IMR-90 (cell line): Measurements from ENCODE around the gene ADD1. TPM values are rescaled to one million over a fixed set of nuclear protein-coding genes. Genes with fewer than 3 reads are reported as not detected.

Experiments
- ATAC-seq: fragments of 200-7000 bp; cut with Tn5 transposase; 2 replicates; pipeline ENCODE4 v1.9.1; 2020; ENCODE audit warnings: low read depth, mild to moderate bottlenecking, moderate library complexity
- BruUV-seq: library from RNA; stranded (reverse); fragments of 400-500 nt; replicated peaks from 2 replicates; lab custom pipeline; 2021; lab: Mats Ljungman, UMichigan
- CTCF ChIA-PET: fragments of 300-600 bp; formaldehyde crosslinking; extraction: SDS; loops from one replicate; lab custom pipeline; 2021; ENCODE audit warnings: antibody characterized with exemption; lab: Yijun Ruan, JAX
- POLR2A ChIA-PET: fragments of 300-600 bp; sonication (Branson Sonifier 250); formaldehyde crosslinking; loops from one replicate; lab custom pipeline; 2022; ENCODE audit warnings: antibody characterized with exemption; ENCODE audit not compliant: unreplicated experiment; lab: Charles Lee
- DNase-seq: peaks from one replicate; pipeline ENCODE4 v3.0.0; 2013
- H2AFZ ChIP-seq: replicated peaks from 2 replicates; pipeline ENCODE3; 2013; ENCODE audit warnings: low read length, mild to moderate bottlenecking; ENCODE audit not compliant: poor library complexity
- H2AK5ac ChIP-seq: 2 replicates; pipeline ENCODE4 v1.6.1; 2013; ENCODE audit warnings: low read depth, low read length, inconsistent platforms
- H2AK9ac ChIP-seq: replicated peaks from 2 replicates; pipeline ENCODE3; 2013; ENCODE audit warnings: mild to moderate bottlenecking, low read depth, low read length, moderate library complexity; ENCODE audit not compliant: poor library complexity
- H2BK120ac ChIP-seq: 2 replicates; pipeline ENCODE4 v1.6.1; 2013; ENCODE audit warnings: low read depth, low read length, inconsistent platforms
- H2BK15ac ChIP-seq: 3 replicates; pipeline ENCODE4 v1.6.1; 2013; ENCODE audit warnings: low read depth, low read length, inconsistent platforms
- H2BK20ac ChIP-seq: 2 replicates; pipeline ENCODE4 v1.6.1; 2013; ENCODE audit warnings: low read depth, mild to moderate bottlenecking, inconsistent platforms, low read length, moderate library complexity
- H2BK5ac ChIP-seq: 2 replicates; pipeline ENCODE4 v1.6.1; 2013; ENCODE audit warnings: mild to moderate bottlenecking, low read depth, low read length, inconsistent platforms; ENCODE audit not compliant: poor library complexity, severe bottlenecking
- H3K14ac ChIP-seq: replicated peaks from 2 replicates; pipeline ENCODE4 v1.6.1; 2013; ENCODE audit warnings: low read depth, low read length, inconsistent platforms
- H3K18ac ChIP-seq: 2 replicates; pipeline ENCODE4 v1.6.1; 2013; ENCODE audit warnings: low read depth, low read length, control low read depth
- H3K23ac ChIP-seq: 2 replicates; pipeline ENCODE4 v1.6.1; 2013; ENCODE audit warnings: low read depth, low read length, inconsistent platforms
- H3K27ac ChIP-seq: 2 replicates; pipeline ENCODE4 v1.5.1; 2013; ENCODE audit warnings: mild to moderate bottlenecking, control low read depth, low read length; ENCODE audit not compliant: insufficient read depth
- H3K27me3 ChIP-seq: 2 replicates; pipeline ENCODE4 v1.6.1; 2013; ENCODE audit warnings: low read length; ENCODE audit not compliant: control insufficient read depth, insufficient read depth
- H3K36me3 ChIP-seq: 2 replicates; pipeline ENCODE4 v1.6.1; 2013; ENCODE audit warnings: low read length, mixed read lengths; ENCODE audit not compliant: control insufficient read depth, insufficient read depth
- H3K4ac ChIP-seq: 2 replicates; pipeline ENCODE4 v1.6.1; 2013; ENCODE audit warnings: low read depth, low read length, inconsistent platforms
- H3K4me1 ChIP-seq: 2 replicates; pipeline ENCODE4 v1.6.1; 2013; ENCODE audit warnings: low read length, mixed read lengths; ENCODE audit not compliant: control insufficient read depth, insufficient read depth
- H3K4me2 ChIP-seq: 2 replicates; pipeline ENCODE4 v1.6.1; 2013; ENCODE audit warnings: low read depth, mild to moderate bottlenecking, control low read depth, low read length, moderate library complexity
- H3K4me3 ChIP-seq: 2 replicates; pipeline ENCODE4 v1.5.1; 2013; ENCODE audit warnings: low read depth, mild to moderate bottlenecking, control low read depth, low read length, moderate library complexity; ENCODE audit not compliant: insufficient read depth
- H3K56ac ChIP-seq: 2 replicates; pipeline ENCODE4 v1.6.1; 2013; ENCODE audit warnings: low read length, inconsistent platforms; ENCODE audit not compliant: insufficient read depth; ENCODE audit errors: extremely low read depth
- H3K79me1 ChIP-seq, 2 experiments: 2 replicates each; pipeline ENCODE4 v1.6.1; 2013; ENCODE audit warnings: low read length in 2 of 2, inconsistent platforms in 1 of 2, low read depth in 1 of 2
- H3K9ac ChIP-seq: 2 replicates; pipeline ENCODE4 v1.6.1; 2013; ENCODE audit warnings: low read depth, low read length, control low read depth
- H3K9me1 ChIP-seq: 2 replicates; pipeline ENCODE4 v1.6.1; 2013; ENCODE audit warnings: low read length, inconsistent platforms; ENCODE audit not compliant: insufficient read depth
- H3K9me3 ChIP-seq: 2 replicates; pipeline ENCODE4 v1.6.1; 2013; ENCODE audit warnings: low read length; ENCODE audit not compliant: control insufficient read depth, insufficient read depth
- H4K20me1 ChIP-seq: 2 replicates; pipeline ENCODE4 v1.6.1; 2013; ENCODE audit warnings: low read length, inconsistent platforms; ENCODE audit not compliant: insufficient read depth
- H4K5ac ChIP-seq: 2 replicates; pipeline ENCODE4 v1.6.1; 2013; ENCODE audit warnings: mild to moderate bottlenecking, low read depth, low read length, control low read depth
- H4K8ac ChIP-seq, 2 experiments: 2 replicates each; pipeline ENCODE4 v1.6.1; 2013; ENCODE audit warnings: low read depth in 2 of 2, low read length in 2 of 2, control low read depth in 1 of 2, inconsistent platforms in 1 of 2
- H4K91ac ChIP-seq: 2 replicates; pipeline ENCODE4 v1.6.1; 2013; ENCODE audit warnings: low read depth, low read length, inconsistent platforms; ENCODE audit not compliant: insufficient read depth
- FOS ChIP-seq: fragments of 150-350 bp; IDR thresholded peaks from 2 replicates; pipeline ENCODE4 v1.6.1; 2016; ENCODE audit warnings: low read depth, low read length
- MAFK ChIP-seq: IDR thresholded peaks from 2 replicates; pipeline ENCODE4 v1.6.1; 2012; ENCODE audit warnings: low read depth, low read length, improper control_type of control experiment
- MAZ ChIP-seq: IDR thresholded peaks from 2 replicates; pipeline ENCODE4 v1.6.1; 2012; ENCODE audit warnings: low read depth, mild to moderate bottlenecking, low read length, improper control_type of control experiment, moderate library complexity, borderline replicate concordance
- NFE2L2 ChIP-seq: fragments of 150-350 bp; IDR thresholded peaks from 2 replicates; pipeline ENCODE4 v1.6.1; 2016; ENCODE audit warnings: low read depth, mild to moderate bottlenecking, low read length
- POLR2A ChIP-seq: IDR thresholded peaks from 2 replicates; pipeline ENCODE4 v1.6.1; 2012; ENCODE audit warnings: mild to moderate bottlenecking, low read depth, low read length
- RAD21 ChIP-seq: IDR thresholded peaks from 2 replicates; pipeline ENCODE4 v1.6.1; 2012; ENCODE audit warnings: low read length, improper control_type of control experiment
- RCOR1 ChIP-seq: IDR thresholded peaks from 2 replicates; pipeline ENCODE4 v1.6.1; 2012; ENCODE audit warnings: mild to moderate bottlenecking, low read length, improper control_type of control experiment; ENCODE audit not compliant: insufficient replicate concordance
- RFX5 ChIP-seq: IDR thresholded peaks from 2 replicates; pipeline ENCODE4 v1.8.0; 2012; ENCODE audit warnings: low read depth, mild to moderate bottlenecking, low read length, moderate library complexity
- SMC3 ChIP-seq: fragments of 150-350 bp; IDR thresholded peaks from 2 replicates; pipeline ENCODE4 v1.6.1; 2016; ENCODE audit warnings: low read depth, mild to moderate bottlenecking, antibody characterized with exemption, low read length, moderate library complexity
- WGBS, 2 experiments: methylation state at CpG; one replicate each; pipeline versions ENCODE4 v1.1.5 to v1.1.7; 2013; ENCODE audit warnings: missing lambda C conversion rate in 2 of 2; ENCODE audit not compliant: insufficient read length in 1 of 2; ENCODE audit errors: extremely low coverage in 2 of 2; 5-methylcytosine and 5-hydroxymethylcytosine counted together
- dilution Hi-C: fragments of 300-500 bp; cut with HindIII; formaldehyde crosslinking; loops from one replicate; pipeline ENCODE4 v1.14.3; 2018; ENCODE audit warnings: low sequenced_read_pairs; ENCODE audit not compliant: unreplicated experiment
- in situ Hi-C: fragments of 300-500 bp; cut with MboI; formaldehyde crosslinking; loops from 3 replicates; pipeline ENCODE4 v1.14.3; 2019; ENCODE audit warnings: low sequenced_read_pairs, inconsistent platforms, mixed read lengths
- intact Hi-C: fragments of 100-400 bp; cut with micrococcal nuclease; formaldehyde crosslinking; loops from 2 replicates; pipeline ENCODE4 v1.10.0; 2022
- polyA plus RNA-seq, 3 experiments: library from polyadenylated mRNA; depleted of rRNA; stranded (reverse); fragments of >200 nt; gene quantifications; 2 replicates each; pipeline ENCODE4 v1.2.3, GENCODE V29; 2012; ENCODE audit warnings: low replicate concordance in 1 of 3
- total RNA-seq: library from RNA; depleted of rRNA; stranded (reverse); fragments of >200 nt; gene quantifications from 2 replicates; pipeline ENCODE4 v1.2.3, GENCODE V29; 2012
- TF ChIP-seq, protein P1 (sequence below): fragments of 150-350 bp; IDR thresholded peaks from 2 replicates; pipeline ENCODE4 v1.6.1; 2016; ENCODE audit warnings: low read depth, mild to moderate bottlenecking, low read length, moderate library complexity, borderline replicate concordance
- TF ChIP-seq, protein P2 (sequence below): fragments of 150-350 bp; IDR thresholded peaks from 2 replicates; pipeline ENCODE4 v1.6.1; 2017; ENCODE audit warnings: mild to moderate bottlenecking, antibody characterized with exemption, low read length, low read depth
- TF ChIP-seq, protein P3 (sequence below): conservative IDR thresholded peaks from 2 replicates; pipeline ENCODE4 v1.5.1; 2012; ENCODE audit warnings: mild to moderate bottlenecking, low read depth, low read length, improper control_type of control experiment

ADD1 gene
- total and polyA plus RNA-seq, 2 of the 4 experiments (the other 2 are of a cell fraction), result 122 to 215 TPM

DNA sequence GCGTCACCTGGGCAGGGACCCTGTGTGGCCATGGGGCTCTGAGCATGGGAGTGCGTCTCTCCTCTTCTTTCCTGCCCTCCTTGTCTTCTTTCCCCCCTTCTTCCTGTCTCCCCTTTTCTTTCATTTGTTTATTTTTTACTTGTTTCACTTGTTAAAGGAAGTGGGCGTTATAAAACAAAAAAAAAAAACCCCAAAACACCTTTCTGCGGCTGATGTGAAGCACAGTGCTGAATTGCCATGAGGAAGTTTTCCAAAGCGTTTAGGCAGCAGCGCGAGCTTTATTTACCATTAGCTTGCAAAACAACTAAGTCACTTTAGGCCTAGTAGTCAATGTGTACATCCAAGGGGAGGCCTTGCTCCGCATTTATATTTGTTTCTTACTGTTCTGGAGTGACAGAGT lies 62.6 kb downstream of the ADD1 start:
- H3K9ac ChIP-seq, result no peak overlapping the region
- intact Hi-C loops (no loop called here), in situ Hi-C loops (no loop called here), dilution Hi-C loops (no loop called here)
- no peak for DNase-seq
- no CpG with 5 or more reads among the region's 8 CpGs for WGBS, 2 experiments
- H3K4ac ChIP-seq, result no peak overlapping the region
- no peak overlapping the region for H3K23ac ChIP-seq
- H2BK15ac ChIP-seq, result no peak overlapping the region
- no peak overlapping the region for H2AK9ac ChIP-seq
- peaks cover 15% of the 10 kb centered on the region for H3K9me1 ChIP-seq
- H2AFZ ChIP-seq, result no peak overlapping the region
- H2AK5ac ChIP-seq, result no peak overlapping the region
- TF ChIP-seq RFX5 (no peak), POLR2A (no peak), NFE2L2 (no peak), SMC3 (no peak), MAFK (no peak), FOS (no peak), RAD21 (no peak), RCOR1 (no peak), MAZ (no peak)
- TF ChIP-seq, protein P1, sequence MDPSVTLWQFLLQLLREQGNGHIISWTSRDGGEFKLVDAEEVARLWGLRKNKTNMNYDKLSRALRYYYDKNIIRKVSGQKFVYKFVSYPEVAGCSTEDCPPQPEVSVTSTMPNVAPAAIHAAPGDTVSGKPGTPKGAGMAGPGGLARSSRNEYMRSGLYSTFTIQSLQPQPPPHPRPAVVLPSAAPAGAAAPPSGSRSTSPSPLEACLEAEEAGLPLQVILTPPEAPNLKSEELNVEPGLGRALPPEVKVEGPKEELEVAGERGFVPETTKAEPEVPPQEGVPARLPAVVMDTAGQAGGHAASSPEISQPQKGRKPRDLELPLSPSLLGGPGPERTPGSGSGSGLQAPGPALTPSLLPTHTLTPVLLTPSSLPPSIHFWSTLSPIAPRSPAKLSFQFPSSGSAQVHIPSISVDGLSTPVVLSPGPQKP, result no peak
- TF ChIP-seq, protein P2, sequence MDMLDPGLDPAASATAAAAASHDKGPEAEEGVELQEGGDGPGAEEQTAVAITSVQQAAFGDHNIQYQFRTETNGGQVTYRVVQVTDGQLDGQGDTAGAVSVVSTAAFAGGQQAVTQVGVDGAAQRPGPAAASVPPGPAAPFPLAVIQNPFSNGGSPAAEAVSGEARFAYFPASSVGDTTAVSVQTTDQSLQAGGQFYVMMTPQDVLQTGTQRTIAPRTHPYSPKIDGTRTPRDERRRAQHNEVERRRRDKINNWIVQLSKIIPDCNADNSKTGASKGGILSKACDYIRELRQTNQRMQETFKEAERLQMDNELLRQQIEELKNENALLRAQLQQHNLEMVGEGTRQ, result no peak
- TF ChIP-seq, protein P3, sequence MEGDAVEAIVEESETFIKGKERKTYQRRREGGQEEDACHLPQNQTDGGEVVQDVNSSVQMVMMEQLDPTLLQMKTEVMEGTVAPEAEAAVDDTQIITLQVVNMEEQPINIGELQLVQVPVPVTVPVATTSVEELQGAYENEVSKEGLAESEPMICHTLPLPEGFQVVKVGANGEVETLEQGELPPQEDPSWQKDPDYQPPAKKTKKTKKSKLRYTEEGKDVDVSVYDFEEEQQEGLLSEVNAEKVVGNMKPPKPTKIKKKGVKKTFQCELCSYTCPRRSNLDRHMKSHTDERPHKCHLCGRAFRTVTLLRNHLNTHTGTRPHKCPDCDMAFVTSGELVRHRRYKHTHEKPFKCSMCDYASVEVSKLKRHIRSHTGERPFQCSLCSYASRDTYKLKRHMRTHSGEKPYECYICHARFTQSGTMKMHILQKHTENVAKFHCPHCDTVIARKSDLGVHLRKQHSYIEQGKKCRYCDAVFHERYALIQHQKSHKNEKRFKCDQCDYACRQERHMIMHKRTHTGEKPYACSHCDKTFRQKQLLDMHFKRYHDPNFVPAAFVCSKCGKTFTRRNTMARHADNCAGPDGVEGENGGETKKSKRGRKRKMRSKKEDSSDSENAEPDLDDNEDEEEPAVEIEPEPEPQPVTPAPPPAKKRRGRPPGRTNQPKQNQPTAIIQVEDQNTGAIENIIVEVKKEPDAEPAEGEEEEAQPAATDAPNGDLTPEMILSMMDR, result no peak
- no peak overlapping the region for H2BK5ac ChIP-seq
- no TSS peak for BruUV-seq
- peaks cover 26 to 66% of the 10 kb centered on the region in 2 experiments for H3K79me1 ChIP-seq
- no peak overlapping the region for H3K27ac ChIP-seq
- H4K20me1 ChIP-seq, result peaks cover 14% of the 10 kb centered on the region
- no peak overlapping the region for H4K5ac ChIP-seq
- no peak overlapping the region for H3K4me3 ChIP-seq
- H4K91ac ChIP-seq, result no peak overlapping the region
- no peak overlapping the region for H3K4me2 ChIP-seq
- ATAC-seq, result no peak
- ChIA-PET CTCF (no interaction called here), POLR2A (no interaction called here)
- no peak overlapping the region for H3K18ac ChIP-seq
- no peak overlapping the region for H4K8ac ChIP-seq
- H3K14ac ChIP-seq, result no peak overlapping the region
- H3K9me3 ChIP-seq, result no peaks in the 10 kb centered on the region
- H2BK120ac ChIP-seq, result no peak overlapping the region
- H2BK20ac ChIP-seq, result no peak overlapping the region
- H3K27me3 ChIP-seq, result no peaks in the 10 kb centered on the region
- peaks cover 66% of the 10 kb centered on the region for H3K36me3 ChIP-seq
- no peak overlapping the region for H3K56ac ChIP-seq
- no peaks in the 10 kb centered on the region for H3K4me1 ChIP-seq
